Trophoblast cell (in vitro differentiated cells and primary cell): ENCODE data around the gene C16orf96.

Experiments used
- DNase-seq, 2 donors: peaks; one replicate each; pipeline ENCODE4 v3.0.0-alpha.2; 2016
- H2AFZ ChIP-seq: 2 replicates; pipeline ENCODE4 v1.6.1; 2013; ENCODE audit warnings: low read length, moderate library complexity, mild to moderate bottlenecking; ENCODE audit not compliant: insufficient read depth, poor library complexity
- H2AK5ac ChIP-seq: 2 replicates; pipeline ENCODE4 v1.6.1; 2013; ENCODE audit warnings: mild to moderate bottlenecking, low read length
- H2BK120ac ChIP-seq: 2 replicates; pipeline ENCODE4 v1.6.1; 2013; ENCODE audit warnings: low read length, mild to moderate bottlenecking, moderate library complexity; ENCODE audit not compliant: insufficient read depth, poor library complexity
- H2BK12ac ChIP-seq: 2 replicates; pipeline ENCODE4 v1.6.1; 2013; ENCODE audit warnings: mild to moderate bottlenecking, low read length, moderate library complexity
- H2BK5ac ChIP-seq: 2 replicates; pipeline ENCODE4 v1.6.1; 2013; ENCODE audit warnings: low read length, low read depth, moderate library complexity, mild to moderate bottlenecking; ENCODE audit not compliant: poor library complexity
- H3K14ac ChIP-seq: 2 replicates; pipeline ENCODE4 v1.6.1; 2013; ENCODE audit warnings: mild to moderate bottlenecking, low read length
- H3K18ac ChIP-seq: 2 replicates; pipeline ENCODE4 v1.6.1; 2013; ENCODE audit warnings: mild to moderate bottlenecking, low read length
- H3K23ac ChIP-seq: 2 replicates; pipeline ENCODE4 v1.6.1; 2013; ENCODE audit warnings: low read length
- H3K27ac ChIP-seq: 2 replicates; pipeline ENCODE4 v1.5.1; 2013; ENCODE audit warnings: low read depth, mild to moderate bottlenecking, inconsistent platforms, low read length, moderate library complexity
- H3K27me3 ChIP-seq: 2 replicates; pipeline ENCODE4 v1.6.1; 2013; ENCODE audit warnings: inconsistent platforms, mild to moderate bottlenecking, low read length, moderate library complexity; ENCODE audit not compliant: insufficient read depth
- H3K36me3 ChIP-seq, 2 experiments: 1 replicate in 1 of 2; 2 replicates in 1 of 2; pipeline ENCODE4 v1.6.1; 2013; ENCODE audit warnings: low read length in 2 of 2, mild to moderate bottlenecking in 2 of 2, moderate library complexity in 1 of 2; ENCODE audit not compliant: insufficient read depth in 2 of 2, control insufficient read depth in 1 of 2
- H3K4ac ChIP-seq: 2 replicates; pipeline ENCODE4 v1.6.1; 2013; ENCODE audit warnings: low read depth, mild to moderate bottlenecking, low read length, moderate library complexity
- H3K4me1 ChIP-seq, 2 experiments: 1 replicate in 1 of 2; 2 replicates in 1 of 2; pipeline ENCODE4 v1.6.1; 2013; ENCODE audit warnings: low read length in 2 of 2, mild to moderate bottlenecking in 2 of 2, moderate library complexity in 1 of 2; ENCODE audit not compliant: insufficient read depth in 2 of 2, control insufficient read depth in 1 of 2
- H3K4me2 ChIP-seq: 2 replicates; pipeline ENCODE4 v1.6.1; 2013; ENCODE audit warnings: inconsistent platforms, mild to moderate bottlenecking, low read length, moderate library complexity
- H3K4me3 ChIP-seq: 2 replicates; pipeline ENCODE4 v1.5.1; 2013; ENCODE audit warnings: mild to moderate bottlenecking, low read depth, low read length, inconsistent platforms
- H3K79me1 ChIP-seq: one replicate; pipeline ENCODE4 v1.6.1; 2013; ENCODE audit warnings: low read length
- H3K79me2 ChIP-seq: 2 replicates; pipeline ENCODE4 v1.6.1; 2013; ENCODE audit warnings: low read length, mild to moderate bottlenecking; ENCODE audit not compliant: control insufficient read depth, insufficient read depth, poor library complexity
- H3K9ac ChIP-seq: 2 replicates; pipeline ENCODE4 v1.6.1; 2013; ENCODE audit warnings: mild to moderate bottlenecking, low read length
- H3K9me3 ChIP-seq: 2 replicates; pipeline ENCODE4 v1.6.1; 2013; ENCODE audit warnings: low read depth, mild to moderate bottlenecking, control low read depth, inconsistent platforms, low read length; ENCODE audit not compliant: insufficient read depth
- H4K12ac ChIP-seq: 2 replicates; pipeline ENCODE4 v1.6.1; 2013; ENCODE audit warnings: low read depth, mild to moderate bottlenecking, low read length, moderate library complexity
- H4K8ac ChIP-seq: 2 replicates; pipeline ENCODE4 v1.6.1; 2013; ENCODE audit warnings: low read depth, mild to moderate bottlenecking, low read length, moderate library complexity
- H4K91ac ChIP-seq: one replicate; pipeline ENCODE4 v1.6.1; 2013; ENCODE audit warnings: low read depth, mild to moderate bottlenecking, low read length, moderate library complexity
- WGBS: extraction: QIAGEN DNeasy Blood & Tissue Kit; methylation state at CpG from one replicate; pipeline ENCODE4 v1.1.7; 2013; ENCODE audit warnings: missing lambda C conversion rate; ENCODE audit not compliant: insufficient read length, insufficient coverage; ENCODE audit errors: extremely low coverage; 5-methylcytosine and 5-hydroxymethylcytosine counted together

Gene C16orf96

DNA sequence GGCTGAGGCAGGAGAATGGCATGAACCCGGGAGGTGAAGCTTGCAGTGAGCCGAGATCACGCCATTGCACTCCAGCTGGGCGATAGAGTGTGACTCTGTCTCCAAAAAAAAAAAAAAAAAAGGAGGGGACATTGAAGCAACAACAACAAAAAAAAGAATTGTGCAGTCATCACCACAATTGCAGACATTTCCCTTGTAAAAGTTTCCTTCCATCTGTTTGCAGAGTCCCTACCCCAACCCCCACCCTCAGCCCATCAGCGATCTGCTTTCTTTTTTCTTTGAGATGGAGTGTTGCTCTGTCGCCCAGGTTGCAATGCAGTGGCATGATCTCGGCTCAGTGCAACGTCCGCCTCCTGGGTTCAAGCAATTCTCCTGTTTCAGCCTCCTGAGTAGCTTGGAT, 72.1 kb downstream of the C16orf96 start:
- no peak overlapping the region for H3K23ac ChIP-seq
- H3K27ac ChIP-seq: no peak overlapping the region
- H3K27me3 ChIP-seq: no peaks in the 10 kb centered on the region
- no peak overlapping the region for H2BK5ac ChIP-seq
- DNase-seq: no peak
- H3K9me3 ChIP-seq: no peaks in the 10 kb centered on the region
- no peak overlapping the region for H3K14ac ChIP-seq
- no peak overlapping the region for H2BK12ac ChIP-seq
- H3K4me3 ChIP-seq: no peak overlapping the region
- peaks cover 6 to 12% of the 10 kb centered on the region in 2 experiments for H3K4me1 ChIP-seq
- peaks cover 13% of the 10 kb centered on the region for H3K79me1 ChIP-seq
- H2AK5ac ChIP-seq: no peak overlapping the region
- whole genome bisulfite sequencing: no CpG with 5 or more reads among the region's 9 CpGs
- no peak overlapping the region for H2AFZ ChIP-seq
- H4K8ac ChIP-seq: no peak overlapping the region
- no peak overlapping the region for H4K91ac ChIP-seq
- H2BK120ac ChIP-seq: no peak overlapping the region
- peaks cover 19% of the 10 kb centered on the region for H3K79me2 ChIP-seq
- no peak overlapping the region for H3K4me2 ChIP-seq
- no peak overlapping the region for H4K12ac ChIP-seq
- peaks cover 3 to 7% of the 10 kb centered on the region in 2 experiments for H3K36me3 ChIP-seq
- H3K4ac ChIP-seq: peak overlapping the region; percentile 48
- H3K9ac ChIP-seq: no peak overlapping the region
- H3K18ac ChIP-seq: no peak overlapping the region

DNA sequence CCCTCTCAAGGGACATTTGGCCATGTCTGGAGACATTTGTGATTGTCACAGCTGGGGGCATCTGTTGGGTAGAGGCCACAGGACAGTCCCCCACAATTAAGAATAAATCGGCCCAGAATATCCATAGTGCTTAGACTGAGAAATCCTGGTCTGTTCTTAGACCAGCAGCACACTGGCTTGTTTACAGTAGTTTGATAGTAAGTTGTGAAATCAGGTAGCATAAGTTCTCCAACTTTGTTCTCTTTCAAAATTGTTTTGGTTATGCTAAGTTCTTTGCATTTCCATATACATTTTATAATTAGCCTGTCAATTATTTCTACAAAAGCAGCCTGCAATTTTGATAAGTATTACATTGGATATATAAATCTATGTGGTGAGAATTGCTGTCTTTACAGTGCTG, 75.3 kb downstream of the C16orf96 start:
- no peak overlapping the region for H3K14ac ChIP-seq
- H3K36me3 ChIP-seq: peaks cover 11 to 18% of the 10 kb centered on the region in 2 experiments
- no peak overlapping the region for H4K91ac ChIP-seq
- no peak overlapping the region for H2AK5ac ChIP-seq
- H3K4ac ChIP-seq: peak overlapping the region; percentile 67
- H2AFZ ChIP-seq: no peak overlapping the region
- no CpG with 5 or more reads among the region's 1 CpG for WGBS
- no peak overlapping the region for H2BK12ac ChIP-seq
- peaks cover 11% of the 10 kb centered on the region for H3K79me2 ChIP-seq
- H3K9me3 ChIP-seq: no peaks in the 10 kb centered on the region
- no peak overlapping the region for H2BK5ac ChIP-seq
- H3K27ac ChIP-seq: no peak overlapping the region
- H3K79me1 ChIP-seq: no peaks in the 10 kb centered on the region
- no peak overlapping the region for H4K8ac ChIP-seq
- no peak overlapping the region for H4K12ac ChIP-seq
- no peak overlapping the region for H2BK120ac ChIP-seq
- H3K4me1 ChIP-seq: peaks cover 0 to 2% of the 10 kb centered on the region in 2 experiments
- no peaks in the 10 kb centered on the region for H3K27me3 ChIP-seq
- no peak overlapping the region for H3K4me2 ChIP-seq
- H3K23ac ChIP-seq: no peak overlapping the region
- H3K4me3 ChIP-seq: no peak overlapping the region
- H3K18ac ChIP-seq: no peak overlapping the region
- DNase-seq: no peak
- H3K9ac ChIP-seq: no peak overlapping the region

DNA sequence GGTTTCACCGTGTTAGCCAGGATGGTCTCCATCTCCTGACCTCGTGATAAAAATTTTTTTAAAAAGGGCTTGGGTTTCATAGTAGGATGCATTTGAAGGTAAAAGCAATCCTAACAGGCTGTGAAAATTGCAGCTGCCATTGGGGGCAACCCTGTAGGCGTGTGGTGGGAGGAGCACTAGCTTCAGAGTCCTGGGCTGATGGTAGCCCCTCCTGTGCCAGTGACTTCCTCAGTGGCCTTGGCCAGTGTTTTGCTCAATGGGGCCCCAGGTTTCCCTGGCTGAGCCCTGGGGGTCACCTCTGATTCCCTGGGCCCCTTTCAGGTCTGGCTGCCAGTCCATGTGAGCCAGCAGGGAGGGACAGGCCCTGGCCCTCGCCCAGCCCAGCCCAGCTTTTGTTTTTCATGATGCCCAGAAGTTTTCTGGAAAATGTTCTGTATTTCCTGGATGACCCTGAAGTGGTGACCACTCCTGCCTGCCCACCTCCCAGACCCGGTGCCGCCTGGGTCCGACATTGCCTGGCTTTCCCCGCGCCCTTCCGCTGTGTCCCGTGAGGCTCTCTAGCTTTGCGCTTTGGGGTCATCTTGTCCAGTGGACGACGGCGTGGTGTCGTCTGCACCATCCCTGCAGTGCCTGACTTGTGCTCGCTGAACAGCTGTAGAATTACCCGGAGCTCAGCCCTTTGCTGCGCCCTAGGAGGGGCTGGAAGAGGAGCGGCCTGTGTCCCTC, 77.9 kb downstream of the C16orf96 start:
- peaks cover 0 to 8% of the 10 kb centered on the region in 2 experiments for H3K4me1 ChIP-seq
- H3K9me3 ChIP-seq: peaks cover 3% of the 10 kb centered on the region
- no peak overlapping the region for H3K23ac ChIP-seq
- H3K4me3 ChIP-seq: no peak overlapping the region
- no peak overlapping the region for H3K9ac ChIP-seq
- H4K8ac ChIP-seq: no peak overlapping the region
- peak overlapping the region; percentile 78 for H3K4ac ChIP-seq
- no peak overlapping the region for H3K18ac ChIP-seq
- peaks cover 17% of the 10 kb centered on the region for H3K79me2 ChIP-seq
- DNase-seq: no peak
- H4K91ac ChIP-seq: no peak overlapping the region
- H3K27me3 ChIP-seq: no peaks in the 10 kb centered on the region
- H3K36me3 ChIP-seq: peaks cover 15 to 20% of the 10 kb centered on the region in 2 experiments
- H3K14ac ChIP-seq: no peak overlapping the region
- no peak overlapping the region for H4K12ac ChIP-seq
- H3K4me2 ChIP-seq: no peak overlapping the region
- H2BK5ac ChIP-seq: no peak overlapping the region
- no peak overlapping the region for H2BK12ac ChIP-seq
- H3K27ac ChIP-seq: no peak overlapping the region
- no peaks in the 10 kb centered on the region for H3K79me1 ChIP-seq
- H2AK5ac ChIP-seq: no peak overlapping the region
- no CpG with 5 or more reads among the region's 20 CpGs for WGBS
- H2BK120ac ChIP-seq: no peak overlapping the region
- H2AFZ ChIP-seq: no peak overlapping the region

DNA sequence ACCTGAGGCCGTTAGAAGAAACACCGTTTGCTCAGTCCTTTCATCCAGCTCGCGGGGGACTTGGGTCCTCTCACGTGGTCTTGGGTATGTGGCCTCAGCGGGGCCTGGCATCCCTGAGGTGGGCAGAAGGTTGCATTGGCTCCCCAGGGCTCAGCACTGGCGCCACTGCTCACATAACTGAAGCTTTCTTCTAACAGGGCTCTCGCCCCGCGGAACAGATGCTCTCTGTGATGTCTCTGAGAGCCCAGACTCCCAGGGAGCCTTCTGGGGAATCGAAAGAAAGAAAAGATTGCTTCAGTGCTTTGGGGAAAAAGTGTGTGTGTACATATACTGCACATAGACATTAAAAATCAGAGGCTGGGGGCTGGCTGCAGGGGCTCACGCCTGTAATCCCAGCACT, 78.6 kb downstream of the C16orf96 start:
- Histone ChIP-seq H2AK5ac (no peak overlapping the region), H3K4ac (peak overlapping the region; percentile 39), H4K12ac (no peak overlapping the region), H3K9me3 (peaks cover 3% of the 10 kb centered on the region), H3K27ac (no peak overlapping the region), H3K23ac (no peak overlapping the region), H3K4me3 (no peak overlapping the region), H3K79me1 (no peaks in the 10 kb centered on the region), H3K27me3 (no peaks in the 10 kb centered on the region), H4K8ac (no peak overlapping the region), H2BK5ac (no peak overlapping the region), H2BK120ac (no peak overlapping the region), H3K18ac (no peak overlapping the region), H3K14ac (no peak overlapping the region), H2AFZ (no peak overlapping the region), H3K36me3 (peaks cover 18 to 23% of the 10 kb centered on the region in 2 experiments), H3K79me2 (peaks cover 19% of the 10 kb centered on the region), H2BK12ac (no peak overlapping the region), H3K4me1 (peaks cover 1 to 11% of the 10 kb centered on the region in 2 experiments), H3K9ac (no peak overlapping the region), H3K4me2 (no peak overlapping the region), H4K91ac (no peak overlapping the region)
- WGBS: no CpG with 5 or more reads among the region's 12 CpGs
- DNase-seq: no peak
